GM12878 (cell line): ENCODE results near the gene KLK3. TPM values are rescaled to one million over a fixed set of nuclear protein-coding genes. Genes with fewer than 3 reads are reported as not detected.

Experiments used
- BCL3 ChIP-seq: IDR thresholded peaks from 2 replicates; pipeline ENCODE4 v1.6.1; 2011; ENCODE audit warnings: borderline replicate concordance, low read depth, mild to moderate bottlenecking, moderate library complexity, low read length; ENCODE audit not compliant: insufficient read depth, poor library complexity, severe bottlenecking
- CEBPB ChIP-seq, 2 experiments: fragments of 150-350 bp in 1 of 2; IDR thresholded peaks; 2 replicates each; pipeline ENCODE4 v1.6.1; 2012 to 2014; ENCODE audit warnings: low read depth in 2 of 2, low read length in 2 of 2, borderline replicate concordance in 1 of 2, inconsistent platforms in 1 of 2
- E2F4 ChIP-seq: IDR thresholded peaks from 2 replicates; pipeline ENCODE4 v1.6.1; 2012; ENCODE audit warnings: low read depth, low read length, improper control_type of control experiment
- EED ChIP-seq: sonication (generic); IDR thresholded peaks from 2 replicates; pipeline ENCODE4 v1.6.1; 2016; ENCODE audit warnings: antibody characterized with exemption, low read depth
- IRF5 ChIP-seq: fragments of 450-650 bp; IDR thresholded peaks from 2 replicates; pipeline ENCODE4 v1.6.1; 2017; ENCODE audit warnings: borderline replicate concordance
- JUND ChIP-seq: IDR thresholded peaks from 2 replicates; pipeline ENCODE4 v1.6.1; 2012; ENCODE audit warnings: low read depth, mild to moderate bottlenecking, low read length, improper control_type of control experiment, moderate library complexity
- KLF5 ChIP-seq: fragments of 450-650 bp; IDR thresholded peaks from 2 replicates; pipeline ENCODE4 v1.6.1; 2014; ENCODE audit warnings: mild to moderate bottlenecking; ENCODE audit not compliant: partially characterized antibody
- MTA2 ChIP-seq: fragments of 450-650 bp; IDR thresholded peaks from 2 replicates; pipeline ENCODE4 v1.6.1; 2016; ENCODE audit warnings: low read depth, mild to moderate bottlenecking, moderate library complexity
- MTA3 ChIP-seq: IDR thresholded peaks from 2 replicates; pipeline ENCODE4 v1.6.1; 2012; ENCODE audit warnings: low read length, inconsistent platforms, borderline replicate concordance
- MYC ChIP-seq: IDR thresholded peaks from 2 replicates; pipeline ENCODE4 v1.6.1; 2011; ENCODE audit warnings: mild to moderate bottlenecking, low read length, moderate library complexity, inconsistent platforms; ENCODE audit not compliant: insufficient read depth, insufficient replicate concordance, insufficient read length, severe bottlenecking
- NFYB ChIP-seq: IDR thresholded peaks from 2 replicates; pipeline ENCODE4 v1.6.1; 2011; ENCODE audit warnings: low read depth, mild to moderate bottlenecking, low read length, improper control_type of control experiment, moderate library complexity; ENCODE audit not compliant: insufficient read depth
- NKRF ChIP-seq: fragments of 450-650 bp; conservative IDR thresholded peaks from 2 replicates; pipeline ENCODE4 v1.6.1; 2017; ENCODE audit warnings: mild to moderate bottlenecking, moderate library complexity
- RAD51 ChIP-seq: fragments of 450-650 bp; IDR thresholded peaks from 2 replicates; pipeline ENCODE4 v1.6.1; 2016; ENCODE audit warnings: moderate library complexity, mild to moderate bottlenecking, inconsistent platforms
- TBL1XR1 ChIP-seq: IDR thresholded peaks from 2 replicates; pipeline ENCODE4 v1.6.1; 2012; ENCODE audit warnings: low read depth, low read length, improper control_type of control experiment
- polyA plus RNA-seq, 11 experiments: library from polyadenylated mRNA; depleted of rRNA in 4 of 11; unstranded in 6 of 11; stranded (reverse) in 5 of 11; fragments of >200 nt; fragmentation: Nextera tagmentation in 4 of 11; fragmentation: Illumina TruSeq in 1 of 11; extraction: Ambion mirVana in 4 of 11; extraction: Trizol in 1 of 11; gene quantifications; 1 replicate in 1 of 11; 2 replicates in 10 of 11; pipeline versions ENCODE4 v1.2.1 to v1.2.3, GENCODE V29; 2011 to 2016; ENCODE audit warnings: inconsistent platforms in 2 of 11, missing spikeins in 2 of 11, low read depth in 1 of 11
- total RNA-seq, 4 experiments: library from RNA; depleted of rRNA in 3 of 4; stranded (reverse); fragments of >200 nt in 3 of 4; fragmentation: Illumina TruSeq in 1 of 4; extraction: Trizol in 1 of 4; gene quantifications; 2 replicates each; pipeline versions ENCODE4 v1.2.1 to v1.2.3, GENCODE V29; 2013 to 2021
- TF ChIP-seq, protein P1 (sequence below): IDR thresholded peaks from 2 replicates; pipeline ENCODE4 v1.6.1; 2012; ENCODE audit warnings: low read depth, low read length, improper control_type of control experiment
- TF ChIP-seq, protein P2 (sequence below): fragments of 450-650 bp; IDR thresholded peaks from 2 replicates; pipeline ENCODE4 v1.6.1; 2016; ENCODE audit warnings: mild to moderate bottlenecking
- TF ChIP-seq, protein P3 (sequence below): IDR thresholded peaks from 2 replicates; pipeline ENCODE4 v1.6.1; 2011; ENCODE audit warnings: mild to moderate bottlenecking, low read depth, low read length, moderate library complexity; ENCODE audit not compliant: insufficient replicate concordance
- TF ChIP-seq, protein P4 (sequence below): fragments of 150-350 bp; IDR thresholded peaks from 2 replicates; pipeline ENCODE4 v1.6.1; 2014; ENCODE audit warnings: mild to moderate bottlenecking, low read depth, low read length

Gene KLK3
- total and polyA plus RNA-seq, 10 of the 15 experiments (the other 5 are each of a cell fraction or from before 2014, with no cell fraction given), result 0.31 TPM; not detected in 9

DNA sequence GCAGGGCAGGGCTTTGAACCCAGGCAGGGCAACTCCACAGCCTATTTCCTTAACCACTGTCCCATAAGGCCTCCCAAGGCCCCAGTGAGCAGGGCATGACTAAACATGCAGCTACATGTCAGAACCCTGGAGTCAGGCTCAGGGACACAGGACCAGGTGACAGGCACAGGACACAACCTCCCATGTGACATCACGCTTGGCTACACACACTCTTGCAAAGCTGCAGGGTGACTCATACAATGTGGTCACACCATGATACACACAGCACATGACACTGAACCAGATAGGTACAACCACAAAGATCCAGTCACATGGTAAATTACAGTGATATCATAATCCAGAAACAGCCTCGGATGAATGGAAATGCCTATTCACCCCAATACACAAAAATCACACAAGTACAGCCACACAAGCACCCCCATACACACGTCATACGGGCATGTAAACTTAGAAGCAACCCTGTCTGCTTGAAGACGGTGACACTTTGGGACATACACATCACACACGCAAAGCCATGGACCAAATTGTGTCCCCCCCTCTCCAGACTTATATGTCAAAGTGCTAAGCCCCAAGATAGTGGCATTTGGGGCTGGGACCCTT lies 42.0 kb downstream of the KLK3 start (continued):
- TF ChIP-seq, protein P1, sequence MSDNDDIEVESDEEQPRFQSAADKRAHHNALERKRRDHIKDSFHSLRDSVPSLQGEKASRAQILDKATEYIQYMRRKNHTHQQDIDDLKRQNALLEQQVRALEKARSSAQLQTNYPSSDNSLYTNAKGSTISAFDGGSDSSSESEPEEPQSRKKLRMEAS, result peak; percentile 76; the same call in 1 of the 2 replicates
- TF ChIP-seq, protein P2, sequence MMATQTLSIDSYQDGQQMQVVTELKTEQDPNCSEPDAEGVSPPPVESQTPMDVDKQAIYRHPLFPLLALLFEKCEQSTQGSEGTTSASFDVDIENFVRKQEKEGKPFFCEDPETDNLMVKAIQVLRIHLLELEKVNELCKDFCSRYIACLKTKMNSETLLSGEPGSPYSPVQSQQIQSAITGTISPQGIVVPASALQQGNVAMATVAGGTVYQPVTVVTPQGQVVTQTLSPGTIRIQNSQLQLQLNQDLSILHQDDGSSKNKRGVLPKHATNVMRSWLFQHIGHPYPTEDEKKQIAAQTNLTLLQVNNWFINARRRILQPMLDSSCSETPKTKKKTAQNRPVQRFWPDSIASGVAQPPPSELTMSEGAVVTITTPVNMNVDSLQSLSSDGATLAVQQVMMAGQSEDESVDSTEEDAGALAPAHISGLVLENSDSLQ, result peak; percentile 85
- TF ChIP-seq BCL3 (peak; percentile 58), IRF5 (no peak), CEBPB (IDR thresholded peaks at IDR 0.05; ENCODE audit: borderline replicate concordance in 1 of 2, low read depth in 2 of 2, low read length in 2 of 2) (0 out of 4 replicates have a peak, but pooled peaks of 1 of the 2 experiments have one; percentile 46), NFYB (no peak), MTA3 (no peak), RAD51 (peak; percentile 99), MYC (no peak), EED (peak; percentile 86), MTA2 (peak; percentile 89), TBL1XR1 (peak; percentile 76; the same call in 1 of the 2 replicates), JUND (peak; percentile 94), NKRF (0 out of 2 replicates have a peak, but pooled peaks have one; percentile 37), KLF5 (peak; percentile 32), E2F4 (no peak)
- TF ChIP-seq, protein P3, sequence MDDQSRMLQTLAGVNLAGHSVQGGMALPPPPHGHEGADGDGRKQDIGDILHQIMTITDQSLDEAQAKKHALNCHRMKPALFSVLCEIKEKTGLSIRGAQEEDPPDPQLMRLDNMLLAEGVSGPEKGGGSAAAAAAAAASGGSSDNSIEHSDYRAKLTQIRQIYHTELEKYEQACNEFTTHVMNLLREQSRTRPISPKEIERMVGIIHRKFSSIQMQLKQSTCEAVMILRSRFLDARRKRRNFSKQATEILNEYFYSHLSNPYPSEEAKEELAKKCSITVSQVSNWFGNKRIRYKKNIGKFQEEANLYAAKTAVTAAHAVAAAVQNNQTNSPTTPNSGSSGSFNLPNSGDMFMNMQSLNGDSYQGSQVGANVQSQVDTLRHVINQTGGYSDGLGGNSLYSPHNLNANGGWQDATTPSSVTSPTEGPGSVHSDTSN, result peak; percentile 63
- TF ChIP-seq, protein P4, sequence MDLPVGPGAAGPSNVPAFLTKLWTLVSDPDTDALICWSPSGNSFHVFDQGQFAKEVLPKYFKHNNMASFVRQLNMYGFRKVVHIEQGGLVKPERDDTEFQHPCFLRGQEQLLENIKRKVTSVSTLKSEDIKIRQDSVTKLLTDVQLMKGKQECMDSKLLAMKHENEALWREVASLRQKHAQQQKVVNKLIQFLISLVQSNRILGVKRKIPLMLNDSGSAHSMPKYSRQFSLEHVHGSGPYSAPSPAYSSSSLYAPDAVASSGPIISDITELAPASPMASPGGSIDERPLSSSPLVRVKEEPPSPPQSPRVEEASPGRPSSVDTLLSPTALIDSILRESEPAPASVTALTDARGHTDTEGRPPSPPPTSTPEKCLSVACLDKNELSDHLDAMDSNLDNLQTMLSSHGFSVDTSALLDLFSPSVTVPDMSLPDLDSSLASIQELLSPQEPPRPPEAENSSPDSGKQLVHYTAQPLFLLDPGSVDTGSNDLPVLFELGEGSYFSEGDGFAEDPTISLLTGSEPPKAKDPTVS, result no peak
